CD4-positive, alpha-beta T cell treated with Interleukin-6 for 4 hours (primary cell): Measurements from ENCODE around the gene CAMK1D.
"Not testable (repeated sequence)": the region's sequence is repeated elsewhere in the genome, so short reads cannot be mapped to it uniquely, and the experiment has no call there.

ENCODE experiments used
- DNase-seq: peaks from one replicate; pipeline ENCODE4 v3.0.0-alpha.2; 2020; ENCODE audit warnings: mixed read lengths

CAMK1D gene

DNA sequence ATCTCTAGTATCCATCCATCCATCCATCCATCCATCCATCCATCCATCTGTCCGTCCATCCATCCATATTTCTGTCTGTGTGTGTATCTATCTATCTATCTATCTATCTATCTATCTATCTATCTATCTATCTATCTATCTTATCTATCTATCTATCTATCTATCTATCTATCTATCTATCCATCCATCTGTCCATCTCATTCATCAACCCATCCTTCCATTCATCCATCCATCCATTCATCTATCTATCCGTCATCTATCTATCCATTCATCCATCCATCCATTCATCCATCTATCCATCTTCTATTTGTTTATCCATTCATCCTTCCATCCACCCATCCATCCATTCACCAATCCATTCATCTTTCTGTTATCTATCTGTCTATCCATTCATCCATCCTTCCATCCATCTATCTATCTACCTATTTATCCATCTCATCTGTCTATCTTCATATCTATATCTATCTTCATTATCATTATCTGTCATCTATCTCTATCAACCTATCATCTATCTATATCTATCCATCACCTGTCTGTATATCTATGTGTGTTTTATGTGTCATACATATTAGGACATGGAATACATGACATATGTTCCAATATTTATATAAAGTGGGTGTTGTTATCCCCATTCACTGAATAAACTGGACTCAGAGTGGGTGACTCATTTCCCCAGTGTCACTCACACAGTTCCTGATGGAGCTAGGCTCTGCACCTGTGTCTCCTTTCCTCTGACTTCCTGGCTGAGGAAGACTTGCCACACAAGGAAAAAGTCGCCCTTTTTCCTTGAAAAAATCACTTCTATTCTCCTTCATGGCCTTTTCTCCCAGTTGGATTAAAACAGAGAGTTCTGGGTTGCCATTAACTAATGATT, 452.1 kb downstream of the CAMK1D start:
- DNase-seq = no peak

- no peak for DNase-seq
Measured at GRCh38 chr10:12803776-12804175, 454.4 kb downstream of the CAMK1D start.

- DNase-seq = no peak
Measured at GRCh38 chr10:12806228-12807095, 457.1 kb downstream of the CAMK1D start.

DNA sequence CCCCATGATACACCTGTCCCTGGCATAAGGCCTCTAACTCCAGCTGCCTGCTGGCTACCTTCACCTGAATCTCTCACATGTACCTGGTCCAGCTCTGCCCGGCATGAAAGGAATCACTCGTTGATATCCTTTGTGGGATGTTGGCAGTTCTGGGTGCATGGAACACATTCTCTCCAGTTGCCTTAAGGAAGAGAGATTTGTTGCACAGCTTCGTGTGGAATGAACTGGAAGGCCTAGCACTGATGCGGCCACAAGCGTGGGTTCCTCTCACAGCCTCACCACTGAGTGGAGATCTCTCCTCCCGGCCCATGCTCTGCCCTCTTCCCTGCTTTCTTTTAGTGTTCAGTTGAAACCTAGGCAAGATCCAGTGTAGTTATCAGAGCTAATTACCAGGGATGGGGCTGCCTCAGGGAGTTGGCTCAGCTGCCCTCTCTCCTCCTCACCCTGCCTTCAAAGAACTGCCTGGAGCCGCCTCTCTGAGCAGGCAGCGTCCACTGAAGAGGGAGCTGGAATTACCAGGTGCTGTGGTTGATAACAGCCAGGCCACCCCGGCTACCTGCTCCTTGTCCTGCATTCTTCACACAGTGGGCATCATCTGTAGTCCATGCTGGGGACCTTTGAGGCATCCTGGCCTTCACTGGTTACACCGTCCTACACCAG, 457.9 kb downstream of the CAMK1D start:
- DNase-seq = no peak

DNA sequence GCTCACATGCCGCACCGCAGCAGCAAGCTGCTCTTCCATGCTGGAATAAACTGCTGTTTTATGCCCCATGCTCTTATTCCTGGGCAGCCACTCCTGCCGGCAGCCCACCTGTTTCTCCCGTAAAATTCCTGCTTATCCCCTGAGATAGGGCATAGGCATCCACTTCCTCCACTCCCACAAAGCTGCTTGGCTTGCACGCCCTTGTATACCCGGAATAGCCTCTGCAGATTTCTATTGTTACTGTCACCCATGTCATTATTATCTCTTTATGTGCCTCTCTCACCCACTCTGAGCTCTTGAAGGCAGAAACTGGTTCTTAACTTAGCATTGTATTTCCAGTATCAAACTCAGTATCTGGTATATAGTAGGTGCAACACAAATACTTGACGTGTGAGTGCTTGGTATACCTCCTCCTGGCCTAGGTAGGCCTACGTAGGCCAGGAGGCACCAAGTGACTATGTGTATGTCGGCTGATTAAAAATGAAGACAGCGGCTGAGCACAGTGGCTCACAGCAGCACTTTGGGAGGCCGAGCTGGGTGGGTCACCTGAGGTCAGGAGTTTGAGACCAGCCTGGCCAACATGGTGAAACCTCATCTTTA, 458.8 kb downstream of the CAMK1D start:
- no peak for DNase-seq

GRCh38 chr10:12810046-12810445, 460.7 kb downstream of the CAMK1D start:
- not testable (repeated sequence) for DNase-seq

DNA sequence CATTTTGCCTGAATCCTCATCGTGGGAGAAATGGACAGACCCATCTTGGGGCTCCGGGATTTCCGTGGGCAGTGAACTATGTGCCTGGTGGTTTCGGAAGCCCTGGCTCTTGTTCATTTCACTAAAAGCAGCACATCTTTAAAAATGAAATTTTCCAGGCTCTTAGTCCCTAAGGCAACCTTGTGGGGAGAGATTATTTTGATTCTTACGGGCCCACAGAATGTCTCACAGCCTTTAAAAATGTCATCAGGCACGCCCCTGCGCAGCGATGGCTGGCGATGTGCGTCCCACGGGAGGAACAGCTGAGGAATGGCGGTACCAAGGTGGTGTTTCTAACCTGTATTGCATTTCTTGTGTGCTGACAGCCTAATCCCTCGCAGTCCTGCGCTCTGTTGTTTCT, 462.5 kb downstream of the CAMK1D start:
- DNase-seq = no peak

DNA sequence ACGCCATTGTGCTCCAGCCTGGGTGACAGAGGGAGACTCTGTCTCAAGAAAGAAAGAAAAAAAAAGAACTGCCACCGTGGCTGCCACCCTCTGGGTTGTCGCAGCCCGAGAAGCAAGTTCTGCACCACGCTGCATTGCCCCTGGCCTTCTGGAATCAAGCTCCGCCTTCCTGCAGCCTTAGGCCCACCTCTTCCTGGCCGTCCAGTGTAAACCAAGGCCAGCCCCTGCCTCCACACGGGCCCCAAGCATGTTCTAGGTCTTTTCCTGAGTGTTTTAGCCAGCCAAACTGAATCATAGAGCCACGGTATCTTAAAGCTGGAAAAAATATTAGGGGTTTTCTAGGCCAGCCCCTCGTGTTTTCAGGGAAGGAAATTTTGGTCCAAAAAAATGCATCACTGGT, 463.2 kb downstream of the CAMK1D start:
- DNase-seq = no peak

- DNase-seq = no peak
Measured at GRCh38 chr10:12814166-12814565, 464.8 kb downstream of the CAMK1D start.

GRCh38 chr10:12819071-12819470, 469.7 kb downstream of the CAMK1D start:
- no peak for DNase-seq

DNA sequence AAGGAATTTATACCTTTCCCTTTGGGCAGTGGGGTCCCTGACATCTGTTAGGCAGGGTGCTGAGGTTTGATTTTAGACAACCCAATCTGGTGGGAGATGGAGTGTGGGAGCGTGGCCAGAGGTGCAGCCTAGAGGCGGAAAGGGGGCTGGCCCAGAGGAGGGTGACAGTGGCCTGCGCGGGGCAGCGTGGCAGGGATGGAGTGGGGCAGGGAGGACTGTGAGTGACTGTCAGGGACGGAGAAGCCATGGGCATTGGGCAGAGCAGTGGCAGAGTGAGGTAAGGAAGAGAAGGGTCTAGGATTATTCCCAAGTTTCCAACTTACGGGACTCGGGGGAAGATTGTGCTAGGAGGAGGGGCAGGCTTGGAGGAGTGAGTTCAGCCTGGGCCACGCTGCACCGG, 470.3 kb downstream of the CAMK1D start:
- no peak for DNase-seq

DNA sequence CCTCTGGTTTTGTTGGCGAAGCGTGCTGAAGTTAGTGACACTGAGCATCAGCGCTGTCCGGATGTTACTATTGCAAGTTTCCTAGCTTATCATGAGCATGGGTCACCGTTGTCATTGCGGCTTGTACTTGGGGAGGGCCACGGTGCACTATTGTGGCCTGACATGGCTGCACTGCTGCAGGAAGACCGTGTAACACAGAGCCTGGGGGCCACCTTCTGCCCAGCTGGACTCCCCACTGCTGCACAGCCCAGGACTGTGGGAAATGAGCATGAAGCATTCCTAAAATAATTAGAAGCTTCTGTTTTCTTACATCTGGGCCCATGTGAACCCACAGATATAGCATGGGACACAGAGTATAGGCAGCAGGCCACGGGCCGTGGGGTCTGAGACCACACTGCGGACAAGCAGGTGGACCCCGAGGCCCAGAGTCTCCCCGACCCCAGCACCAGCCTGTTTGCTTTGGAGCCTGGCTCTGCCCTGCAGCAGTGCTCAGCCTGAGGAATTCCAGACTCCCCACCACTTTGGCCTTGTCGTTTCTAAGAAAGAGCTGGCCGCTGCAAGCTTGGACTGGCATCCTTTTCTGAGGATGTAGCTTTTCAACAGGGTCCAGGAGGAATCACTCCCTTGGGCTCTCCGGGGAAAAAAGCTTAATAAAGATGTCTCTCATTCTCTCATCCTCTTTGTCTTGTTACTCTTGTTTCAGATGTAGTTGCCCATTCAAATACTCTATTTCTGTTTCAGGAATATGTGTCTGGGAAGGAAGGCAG, 473.0 kb downstream of the CAMK1D start:
- DNase-seq = no peak

GRCh38 chr10:12822893-12823170, 473.5 kb downstream of the CAMK1D start:
- no peak for DNase-seq

DNA sequence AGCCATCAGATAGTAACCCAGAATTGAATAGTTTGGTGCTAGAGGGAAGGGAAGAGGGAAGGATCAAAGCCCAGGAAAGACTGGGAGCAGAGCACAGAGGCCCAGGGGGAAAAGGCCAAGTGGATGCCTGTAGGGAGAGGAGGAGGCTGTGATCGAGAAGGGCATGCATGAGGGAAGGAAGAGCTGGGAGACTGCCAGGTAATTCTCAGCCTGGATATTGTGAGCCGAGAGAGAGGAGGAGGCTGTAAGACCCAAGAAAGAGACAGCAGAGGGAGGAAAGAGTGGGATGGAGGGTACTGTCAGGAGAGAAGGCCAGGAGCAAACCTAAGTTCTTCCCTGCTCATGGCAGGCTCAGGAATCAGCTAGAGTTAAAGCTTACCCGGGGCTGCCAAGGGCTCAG, 474.0 kb downstream of the CAMK1D start:
- no peak for DNase-seq

- DNase-seq = no peak
Measured at GRCh38 chr10:12825260-12825849, 476.0 kb downstream of the CAMK1D start.

DNA sequence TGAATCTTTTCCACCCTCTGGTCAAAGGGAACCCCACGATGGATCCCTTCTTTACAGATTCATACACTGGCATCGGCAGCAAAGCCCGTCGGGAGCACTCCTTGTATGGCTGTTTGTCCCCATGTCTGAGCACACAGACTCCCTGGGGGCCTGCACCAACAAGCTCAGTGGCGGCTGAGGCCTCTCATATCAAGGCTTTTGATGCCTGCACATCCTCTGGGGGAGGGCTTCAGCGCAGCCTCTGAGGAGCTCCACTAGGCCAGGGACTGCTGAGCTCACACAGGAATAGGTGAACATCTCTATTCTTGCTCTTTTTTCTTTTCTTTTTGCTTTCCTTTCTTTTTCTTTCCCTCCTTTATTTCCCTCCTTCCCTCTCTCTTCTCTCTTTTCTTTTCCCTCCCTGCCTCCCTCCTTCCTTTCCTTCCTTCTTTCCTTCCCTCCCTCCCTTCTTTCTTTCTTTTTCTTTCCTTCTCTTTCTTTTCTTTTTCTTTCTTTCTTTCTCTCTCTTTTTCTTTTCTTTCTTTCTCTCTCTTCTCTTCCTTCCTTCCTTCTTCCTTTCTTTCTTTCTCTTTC, 477.5 kb downstream of the CAMK1D start:
- DNase-seq = no peak

- no peak for DNase-seq
Measured at GRCh38 chr10:12828736-12829135, 479.4 kb downstream of the CAMK1D start.

DNA sequence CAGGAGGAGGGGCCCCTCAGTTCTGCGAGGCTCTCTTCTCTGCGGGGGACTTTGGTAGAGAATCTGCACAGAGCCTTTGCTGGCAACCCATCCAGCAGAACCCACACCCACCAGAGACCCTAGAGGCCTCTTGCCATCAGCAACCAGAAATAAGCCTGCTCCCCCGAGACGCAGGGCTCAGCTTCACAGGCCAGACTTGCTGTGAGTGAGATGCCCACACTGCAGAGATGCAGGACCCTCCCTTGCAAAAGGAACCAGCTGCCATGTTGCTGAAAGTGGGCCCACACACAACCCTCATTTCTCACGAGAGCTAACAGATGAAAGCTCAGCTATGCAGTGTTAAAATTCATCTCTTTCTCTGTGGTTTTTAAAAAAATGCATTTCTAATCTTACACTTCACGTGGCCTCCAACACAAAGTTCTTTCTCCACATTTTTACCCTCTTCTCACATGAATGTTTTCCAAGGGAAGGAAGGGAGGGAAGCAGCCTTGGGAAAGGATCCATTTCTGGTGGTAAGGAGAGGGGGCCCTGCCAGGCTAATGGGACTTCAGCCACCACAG, 480.6 kb downstream of the CAMK1D start:
- DNase-seq = no peak

- DNase-seq = no peak
Measured at GRCh38 chr10:12832096-12832495, 482.7 kb downstream of the CAMK1D start.

DNA sequence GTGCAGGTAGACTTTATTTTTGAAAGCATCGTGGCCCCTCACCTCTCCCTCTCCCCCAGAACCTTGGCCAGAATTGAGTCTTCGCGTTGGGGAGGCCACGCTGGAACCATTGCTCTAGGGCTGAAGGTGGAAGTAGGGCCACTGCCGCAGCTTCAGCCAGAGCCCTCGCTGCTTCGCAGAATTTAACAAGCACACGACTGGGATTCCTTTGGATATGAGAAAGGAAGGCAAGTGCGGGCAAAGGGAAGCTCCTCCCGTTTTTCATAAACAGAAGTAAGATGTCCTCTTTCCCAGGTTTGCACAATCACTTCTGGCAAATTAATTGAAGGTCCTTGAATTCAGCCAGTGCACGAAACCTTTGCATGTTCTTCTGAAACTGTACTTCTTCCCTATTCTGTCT, 484.1 kb downstream of the CAMK1D start:
- DNase-seq = no peak

GRCh38 chr10:12834116-12834665, 484.8 kb downstream of the CAMK1D start:
- no peak for DNase-seq
